Liver (tissue), 9 donors: ENCODE measurements around the gene NUDT5. TPM values are rescaled to one million over a fixed set of nuclear protein-coding genes. Genes with fewer than 3 reads are reported as not detected.

Source experiments
- DNase-seq: peaks from one replicate; pipeline ENCODE4 v3.0.0-alpha.2; 2017; ENCODE audit warnings: low spot score
- H3K27ac ChIP-seq, 2 donors: one replicate each; pipeline ENCODE4 v1.7.0; 2013; ENCODE audit warnings: inconsistent platforms in 2 of 2, low read length in 2 of 2, control low read depth in 1 of 2, low read depth in 1 of 2, mild to moderate bottlenecking in 1 of 2
- H3K27me3 ChIP-seq, 4 donors: one replicate each; pipeline versions ENCODE4 v1.6.1 to v1.7.0; 2013; ENCODE audit warnings: low read length in 3 of 4, inconsistent platforms in 1 of 4, mild to moderate bottlenecking in 1 of 4, moderate library complexity in 1 of 4; ENCODE audit not compliant: control insufficient read depth in 4 of 4, insufficient read depth in 4 of 4
- H3K36me3 ChIP-seq, 4 donors: one replicate each; pipeline versions ENCODE4 v1.6.1 to v1.7.0; 2013; ENCODE audit warnings: low read length in 3 of 4, mild to moderate bottlenecking in 3 of 4, low read depth in 1 of 4, moderate library complexity in 1 of 4; ENCODE audit not compliant: control insufficient read depth in 4 of 4, insufficient read depth in 3 of 4
- H3K4me1 ChIP-seq, 4 donors: one replicate each; pipeline versions ENCODE4 v1.6.1 to v1.7.0; 2013; ENCODE audit warnings: low read length in 3 of 4, mild to moderate bottlenecking in 3 of 4, moderate library complexity in 1 of 4; ENCODE audit not compliant: control insufficient read depth in 4 of 4, insufficient read depth in 4 of 4
- H3K4me3 ChIP-seq, 3 donors: one replicate each; pipeline versions ENCODE4 v1.6.1 to v1.7.0; 2013; ENCODE audit warnings: low read length in 3 of 3, control low read depth in 1 of 3, low read depth in 1 of 3, mild to moderate bottlenecking in 1 of 3
- H3K9ac ChIP-seq, 2 donors: one replicate each; pipeline ENCODE4 v1.7.0; 2013; ENCODE audit warnings: low read length in 2 of 2, mild to moderate bottlenecking in 2 of 2, moderate library complexity in 2 of 2, control low read depth in 1 of 2, low read depth in 1 of 2
- H3K9me3 ChIP-seq, 4 donors: one replicate each; pipeline versions ENCODE4 v1.6.1 to v1.7.0; 2013; ENCODE audit warnings: low read length in 3 of 4; ENCODE audit not compliant: control insufficient read depth in 4 of 4
- ATF3 ChIP-seq: IDR thresholded peaks from 2 replicates; pipeline ENCODE4 v1.6.1; 2016; ENCODE audit warnings: antibody characterized with exemption
- CTCF ChIP-seq: fragments of 150-350 bp; IDR thresholded peaks from 2 replicates; pipeline ENCODE4 v1.5.1; 2017; ENCODE audit warnings: improper control_type of control experiment, low read depth, low read length; ENCODE audit not compliant: missing input control
- EGR1 ChIP-seq, 2 donors: IDR thresholded peaks; 2 replicates each; pipeline ENCODE4 v1.6.1; 2016 to 2018; ENCODE audit warnings: antibody characterized with exemption in 2 of 2, low read depth in 2 of 2
- FOXA2 ChIP-seq: IDR thresholded peaks from 2 replicates; pipeline ENCODE4 v1.6.1; 2016; ENCODE audit warnings: antibody characterized with exemption
- GABPA ChIP-seq, 2 donors: IDR thresholded peaks in 1 of 2; conservative IDR thresholded peaks in 1 of 2; 2 replicates each; pipeline ENCODE4 v1.6.1; 2016; ENCODE audit warnings: antibody characterized with exemption in 2 of 2, mild to moderate bottlenecking in 1 of 2, moderate library complexity in 1 of 2
- HNF4A ChIP-seq, 2 donors: conservative IDR thresholded peaks; 2 replicates each; pipeline ENCODE4 v1.6.1; 2016; ENCODE audit warnings: antibody characterized with exemption in 2 of 2, mild to moderate bottlenecking in 2 of 2
- NR2F2 ChIP-seq: IDR thresholded peaks from 2 replicates; pipeline ENCODE4 v1.6.1; 2016; ENCODE audit warnings: antibody characterized with exemption
- RAD21 ChIP-seq, 2 donors: IDR thresholded peaks; 2 replicates each; pipeline ENCODE4 v1.6.1; 2016; ENCODE audit warnings: antibody characterized with exemption in 2 of 2, mild to moderate bottlenecking in 2 of 2
- REST ChIP-seq: IDR thresholded peaks from 2 replicates; pipeline ENCODE4 v1.6.1; 2016; ENCODE audit warnings: antibody characterized with exemption, mild to moderate bottlenecking
- RXRA ChIP-seq, 2 donors: IDR thresholded peaks; 2 replicates each; pipeline ENCODE4 v1.6.1; 2017 to 2018; ENCODE audit warnings: antibody characterized with exemption in 2 of 2, mild to moderate bottlenecking in 1 of 2
- SP1 ChIP-seq: IDR thresholded peaks from 2 replicates; pipeline ENCODE4 v1.6.1; 2018; ENCODE audit warnings: antibody characterized with exemption, mild to moderate bottlenecking
- TAF1 ChIP-seq: conservative IDR thresholded peaks from 2 replicates; pipeline ENCODE4 v1.6.1; 2016; ENCODE audit warnings: antibody characterized with exemption, mild to moderate bottlenecking
- YY1 ChIP-seq: IDR thresholded peaks from 2 replicates; pipeline ENCODE4 v1.6.1; 2016; ENCODE audit warnings: antibody characterized with exemption, mild to moderate bottlenecking
- ZBTB33 ChIP-seq: IDR thresholded peaks from 2 replicates; pipeline ENCODE4 v1.6.1; 2016; ENCODE audit warnings: antibody characterized with exemption
- WGBS: extraction: QIAGEN DNeasy Blood & Tissue Kit; methylation state at CpG from one replicate; pipeline ENCODE4 v1.1.7; 2013; 5-methylcytosine and 5-hydroxymethylcytosine counted together
- polyA plus RNA-seq, 2 donors: library from polyadenylated mRNA; stranded (reverse) in 1 of 2; unstranded in 1 of 2; fragments of 200-250 nt in 1 of 2; fragments of >200 nt in 1 of 2; fragmentation: Nextera tagmentation in 1 of 2; extraction: Ambion mirVana in 1 of 2; gene quantifications; one replicate each; pipeline versions ENCODE4 v1.2.1 to v1.2.3, GENCODE V29; 2013 to 2015
- total RNA-seq, 2 donors: library from RNA; depleted of rRNA; stranded (reverse); fragments of >200 nt; gene quantifications; one replicate each; pipeline ENCODE4 v1.2.3, GENCODE V29; 2014
- donor health status: healthy.
- donor health status: healthy.
- donor health status: healthy.
- donor health status: healthy.
- donor health status: healthy.

Gene NUDT5
- total and polyA plus RNA-seq, 4 donors, result 21.9 to 115 (median 49.3) TPM

- no peaks in the 10 kb centered on the region for H3K27me3 ChIP-seq
- peaks cover 16 to 45% (median 38%) of the 10 kb centered on the region in 4 donors for H3K36me3 ChIP-seq
- peaks cover 1 to 28% (median 25%) of the 10 kb centered on the region in 4 donors for H3K4me1 ChIP-seq
- H3K9me3 ChIP-seq, result no peaks in the 10 kb centered on the region
- no peak for TF ChIP-seq ATF3
- TF ChIP-seq SP1, result no peak
- no peak for TF ChIP-seq TAF1
- no peak for TF ChIP-seq CTCF
- no peak for TF ChIP-seq NR2F2
- no peak for TF ChIP-seq RXRA (IDR thresholded peaks at IDR 0.05)
- no peak for TF ChIP-seq EGR1 (IDR thresholded peaks at IDR 0.05; ENCODE audit: low read depth in 2 of 2)
- no peak for TF ChIP-seq HNF4A (conservative IDR thresholded peaks at IDR 0.05)
- H3K4me3 ChIP-seq, result no peak overlapping the region
- no peak overlapping the region for H3K9ac ChIP-seq
- WGBS, result 67% methylated on average over 6 of the region's 6 CpGs
- no peak for DNase-seq
- H3K27ac ChIP-seq, result no peak overlapping the region
Observed at GRCh38 chr10:12165999-12166775, 29.5 kb downstream of the NUDT5 start.

- peak overlapping the region in 1 of 2 donors; percentile 3 for H3K27ac ChIP-seq
- peaks cover 11 to 37% (median 29%) of the 10 kb centered on the region in 4 donors for H3K36me3 ChIP-seq
- DNase-seq, result no peak
Observed at GRCh38 chr10:12165036-12165435, 30.7 kb downstream of the NUDT5 start.

GRCh38 chr10:12164085-12164484 is 31.6 kb downstream of the NUDT5 start:
- WGBS, result 42% methylated on average over 12 of the region's 12 CpGs
- no peak for TF ChIP-seq EGR1 (IDR thresholded peaks at IDR 0.05; ENCODE audit: low read depth in 2 of 2)
- peak; percentile 47 for TF ChIP-seq ZBTB33
- TF ChIP-seq YY1, result peak; percentile 95
- no peak for TF ChIP-seq TAF1
- TF ChIP-seq RAD21 (IDR thresholded peaks at IDR 0.05), result peak in 1 of 2 donors; percentile 64
- TF ChIP-seq FOXA2, result no peak
- TF ChIP-seq NR2F2, result no peak
- peak in 1 of 2 donors; percentile 68 for TF ChIP-seq RXRA (IDR thresholded peaks at IDR 0.05)
- TF ChIP-seq CTCF, result no peak
- TF ChIP-seq GABPA (IDR thresholded peaks at IDR 0.05 in 1 of 2, conservative IDR thresholded peaks at IDR 0.05 in 1 of 2), result peak in 1 of 2 donors; percentile 15
- no peak for TF ChIP-seq REST
- peak; percentile 35 to 55 for TF ChIP-seq HNF4A (conservative IDR thresholded peaks at IDR 0.05)
- no peak for TF ChIP-seq ATF3

More at GRCh38 chr10:12165036-12165435, 30.7 kb downstream of the NUDT5 start:
- Histone ChIP-seq H3K9me3 (no peaks in the 10 kb centered on the region), H3K4me3 (no peak overlapping the region), H3K9ac (peak overlapping the region in 1 of 2 donors; percentile 43), H3K4me1 (peaks cover 1 to 28% (median 25%) of the 10 kb centered on the region in 4 donors), H3K27me3 (no peaks in the 10 kb centered on the region)
- TF ChIP-seq FOXA2 (no peak), SP1 (no peak)
- 85% methylated on average over 3 of the region's 3 CpGs for WGBS

More at GRCh38 chr10:12164085-12164484, 31.6 kb downstream of the NUDT5 start:
- peak overlapping the region in 1 of 2 donors; percentile 43 for H3K9ac ChIP-seq
- H3K4me3 ChIP-seq, result peak overlapping the region in 1 of 3 donors; percentile 34
- H3K4me1 ChIP-seq, result peaks cover 1 to 28% (median 25%) of the 10 kb centered on the region in 4 donors
- H3K27ac ChIP-seq, result peak overlapping the region; percentile 63 to 66
- no peaks in the 10 kb centered on the region for H3K27me3 ChIP-seq
- no peak for DNase-seq
- no peaks in the 10 kb centered on the region for H3K9me3 ChIP-seq
- peaks cover 11 to 31% (median 20%) of the 10 kb centered on the region in 4 donors for H3K36me3 ChIP-seq
